Right renal cortex interstitium (tissue), 3 donors: Measurements from ENCODE around the gene INHA. TPM values are rescaled to one million over a fixed set of nuclear protein-coding genes. Genes with fewer than 3 reads are reported as not detected.

Experiments used
- DNase-seq, 3 donors: peaks; one replicate each; pipeline ENCODE4 v3.0.0-alpha.2; 2013; ENCODE audit warnings: low read depth in 3 of 3, low spot score in 2 of 3
- polyA plus RNA-seq, 3 donors: library from polyadenylated mRNA; unstranded; fragments of 120-200 nt; gene quantifications; one replicate each; pipeline ENCODE4 v1.2.1, GENCODE V29; 2013; ENCODE audit not compliant: insufficient read length in 3 of 3

Gene INHA
- polyA plus RNA-seq = under 1 TPM; 0.46 to 0.90 (median 0.72) TPM

GRCh38 chr2:219572237-219573001, at the start of gene INHA:
INHA (plus strand) TSS chr2:219572310; CDS start chr2:219572375, 65 bp downstream.
- no peak for DNase-seq

GRCh38 chr2:219523031-219523671, 49.0 kb upstream of the INHA start:
- no peak for DNase-seq

GRCh38 chr2:219524817-219525216, 47.3 kb upstream of the INHA start:
- DNase-seq = no peak

DNA sequence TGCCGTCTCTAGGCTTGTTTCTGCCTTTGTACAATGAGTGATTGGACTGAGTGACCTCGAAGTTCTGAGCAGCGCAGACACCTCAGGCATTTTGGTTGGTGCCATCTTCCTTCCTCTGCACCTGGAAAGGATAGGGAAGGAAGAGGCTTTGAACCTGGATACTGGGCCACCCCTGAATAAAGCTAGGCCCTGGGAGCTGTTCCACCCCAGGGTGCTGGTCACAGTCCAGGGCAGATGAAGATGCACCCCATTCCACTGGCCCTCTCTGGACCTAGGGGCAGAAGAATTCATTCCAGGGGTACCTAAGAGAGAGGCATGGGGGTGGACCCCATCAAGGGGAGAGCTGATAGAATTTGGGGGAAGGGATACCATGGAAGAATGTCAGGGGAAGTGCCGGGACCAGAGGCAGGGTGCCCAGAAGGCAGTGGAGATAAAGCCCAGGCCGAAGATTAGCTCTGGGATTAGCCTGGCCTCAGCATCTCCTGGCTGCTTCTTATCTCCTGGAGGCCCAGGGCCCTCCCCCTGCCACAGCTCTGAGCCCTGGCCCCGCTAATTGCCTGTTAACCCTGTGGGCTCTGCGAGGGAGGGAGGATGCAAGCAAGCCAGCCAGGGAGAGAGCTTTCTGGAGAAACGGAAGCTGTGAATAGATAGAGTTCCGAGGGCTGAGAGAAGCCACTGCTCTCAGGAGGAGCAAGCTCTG, 46.4 kb upstream of the INHA start:
- DNase-seq = no peak

GRCh38 chr2:219526320-219527075, 45.6 kb upstream of the INHA start:
- DNase-seq = no peak

GRCh38 chr2:219527076-219527394, 45.1 kb upstream of the INHA start:
- no peak for DNase-seq

GRCh38 chr2:219527472-219527871, 44.6 kb upstream of the INHA start:
- DNase-seq = no peak

DNA sequence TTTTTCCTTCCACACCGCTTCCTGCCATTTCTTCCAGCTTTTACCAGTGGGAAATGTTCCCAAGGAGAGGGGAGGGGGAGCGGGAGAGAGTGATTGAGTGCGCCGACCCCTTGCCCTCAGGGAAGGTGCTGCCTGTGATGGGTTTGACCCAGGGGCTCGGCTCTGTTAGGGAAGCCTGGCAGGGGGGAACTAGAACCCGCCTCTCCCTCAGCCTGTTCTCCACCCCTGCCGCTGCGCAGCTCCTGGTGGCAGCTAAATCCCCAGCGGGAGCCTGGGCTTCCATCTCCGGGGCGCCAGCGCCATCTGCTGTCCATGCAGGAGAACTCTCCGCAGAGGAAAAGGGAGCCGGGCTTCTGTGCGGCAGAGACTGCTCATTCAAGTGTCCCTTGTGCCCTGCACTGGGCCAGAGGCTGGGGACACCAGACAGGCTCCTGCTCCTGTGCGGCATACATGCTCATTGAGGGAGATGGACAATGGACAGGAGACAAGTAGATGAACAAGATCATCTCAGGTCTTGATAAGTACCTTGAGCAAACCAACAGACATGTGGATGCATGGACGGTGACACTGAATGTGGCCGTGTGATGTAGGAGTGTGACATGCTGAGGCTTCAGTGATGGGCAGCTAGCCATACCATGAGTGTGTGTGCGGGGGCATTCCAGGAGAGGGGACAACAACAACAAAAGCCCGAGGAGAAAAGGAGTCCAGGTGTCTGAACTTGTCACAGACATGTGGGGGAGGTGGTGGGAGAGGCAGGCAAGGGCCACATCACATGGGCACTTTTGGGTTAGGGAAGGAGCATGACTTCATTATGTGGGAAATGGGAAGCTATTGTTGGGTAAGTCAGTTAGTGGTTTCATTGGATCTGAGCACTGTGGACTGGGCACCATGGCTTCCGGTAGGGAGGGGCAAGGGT, 41.8 kb upstream of the INHA start:
- DNase-seq = peak in 1 of 3 donors; percentile 65

- DNase-seq = no peak
Observed at GRCh38 chr2:219531639-219532377, 40.3 kb upstream of the INHA start.

- DNase-seq = no peak
Observed at GRCh38 chr2:219532378-219532649, 39.8 kb upstream of the INHA start.

- no peak for DNase-seq
Observed at GRCh38 chr2:219533930-219534661, 38.0 kb upstream of the INHA start.

DNA sequence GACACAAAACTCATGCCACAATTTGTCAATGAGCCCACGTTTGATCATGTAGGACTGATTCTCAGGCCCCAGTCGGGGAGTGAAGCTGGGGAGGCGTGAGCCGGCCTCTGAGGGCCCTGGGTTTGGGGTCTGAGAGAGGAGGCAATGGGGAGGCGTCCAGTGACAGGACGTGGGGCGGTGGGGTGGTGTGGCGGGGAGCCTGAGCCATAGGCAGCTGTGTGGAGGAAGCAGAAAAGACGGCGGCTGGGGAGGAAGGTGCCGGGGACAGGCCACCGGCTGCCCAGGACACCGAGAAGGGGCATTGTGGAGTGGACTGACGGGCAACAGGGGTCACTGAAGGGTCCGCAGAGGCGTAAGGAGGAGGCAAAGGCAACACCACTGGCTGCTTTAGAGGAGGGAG, 35.7 kb upstream of the INHA start:
- no peak for DNase-seq

DNA sequence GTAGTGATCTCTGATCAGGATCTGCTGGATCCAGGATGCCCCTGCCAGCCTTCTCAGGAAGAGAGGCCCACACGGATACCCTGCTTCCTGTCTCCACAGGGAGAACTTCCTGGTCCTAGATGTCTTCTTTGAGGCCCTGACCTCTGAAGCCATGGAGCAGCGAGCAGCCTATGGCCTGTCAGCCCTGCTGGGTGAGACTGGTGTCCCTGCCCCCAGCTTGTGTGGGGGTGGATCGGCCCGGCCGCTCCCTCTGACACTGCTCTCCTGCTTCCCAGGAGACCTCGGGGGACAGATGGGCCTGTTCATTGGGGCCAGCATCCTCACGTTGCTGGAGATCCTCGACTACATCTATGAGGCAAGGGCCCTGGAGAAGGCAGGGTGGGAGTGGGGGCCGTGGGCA, 35.1 kb upstream of the INHA start:
- no peak for DNase-seq

DNA sequence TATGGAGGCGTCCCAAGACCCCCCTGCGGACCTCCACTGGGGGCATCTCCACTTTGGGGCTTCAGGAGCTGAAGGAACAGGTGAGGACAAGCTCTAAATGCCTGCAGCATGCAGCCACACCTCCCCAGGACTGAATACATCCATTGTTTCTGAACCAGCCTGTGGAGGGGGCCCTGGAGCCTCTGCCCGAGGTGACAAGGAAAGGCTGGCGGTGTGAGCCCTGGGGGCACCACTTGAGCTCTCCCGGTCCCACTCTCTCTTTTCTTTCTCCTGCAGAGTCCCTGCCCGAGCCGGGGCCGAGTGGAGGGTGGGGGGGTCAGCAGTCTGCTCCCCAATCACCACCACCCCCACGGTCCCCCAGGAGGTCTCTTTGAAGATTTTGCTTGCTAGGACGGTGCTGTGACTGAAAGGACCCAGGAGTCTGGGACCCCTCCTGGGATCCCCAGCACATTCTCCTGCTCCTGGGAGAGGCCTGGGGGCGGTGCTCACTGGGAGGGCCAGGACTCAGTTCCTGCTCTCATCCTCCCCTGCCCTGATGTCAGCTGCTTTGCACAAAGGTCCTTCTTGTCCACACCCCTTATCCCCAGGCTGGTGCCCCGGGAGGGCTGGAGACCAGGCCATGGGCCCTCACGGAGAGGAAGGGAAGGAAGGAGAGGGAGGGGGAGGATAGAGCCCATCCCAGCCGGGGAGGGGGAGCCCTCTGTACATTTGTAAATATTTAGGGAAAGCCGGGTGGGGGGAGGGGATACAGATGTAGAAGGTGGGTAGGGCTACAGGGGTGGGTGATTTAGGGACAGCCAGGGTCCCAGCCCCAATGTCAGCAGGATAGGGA, 34.2 kb upstream of the INHA start:
- DNase-seq = no peak

- no peak for DNase-seq
Observed at GRCh38 chr2:219538504-219538951, 33.6 kb upstream of the INHA start.

GRCh38 chr2:219538956-219539788, 32.9 kb upstream of the INHA start:
- no peak for DNase-seq
